Inflammatory macrophage treated with lipopolysaccharide for 4 hours (primary cell): ENCODE results near the gene KNDC1.

Source experiments
- DNase-seq: peaks from one replicate; pipeline ENCODE4 v3.0.0-alpha.2; 2020

KNDC1 gene

DNA sequence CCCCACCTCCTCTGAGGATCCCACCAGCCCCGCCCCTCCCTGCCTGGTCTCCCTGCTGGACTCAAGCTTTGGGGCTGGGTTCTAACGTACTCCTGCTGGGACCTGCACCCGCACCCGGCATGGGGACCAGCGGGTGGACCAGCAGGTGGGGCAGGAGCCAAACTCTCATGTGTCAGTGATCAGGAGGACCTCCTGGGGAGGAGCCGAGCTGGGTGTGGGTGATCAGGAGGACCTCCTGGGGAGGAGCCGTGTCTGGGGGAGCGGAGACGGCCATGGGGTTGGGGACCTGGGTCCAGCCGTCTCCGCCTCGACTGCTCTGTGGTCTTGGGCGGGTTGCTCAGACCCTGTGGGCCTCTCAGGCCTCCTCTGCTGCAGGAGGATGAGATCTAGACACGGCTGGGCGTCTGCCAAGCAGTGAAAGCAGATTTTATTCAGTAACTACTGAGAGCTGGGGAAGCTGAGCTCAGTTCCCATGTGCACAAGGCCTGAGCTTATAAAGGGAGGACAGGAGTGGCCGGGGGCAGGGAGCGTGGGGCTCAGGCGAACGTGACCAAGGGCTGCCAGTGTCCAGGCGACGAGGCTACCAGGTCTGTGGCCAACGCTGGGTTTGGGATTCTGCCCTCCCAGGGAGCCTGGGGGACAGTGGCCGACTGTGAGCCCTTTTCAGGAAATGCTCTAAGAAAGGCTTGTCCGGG, 36.3 kb downstream of the KNDC1 start:
- DNase-seq = no peak

DNA sequence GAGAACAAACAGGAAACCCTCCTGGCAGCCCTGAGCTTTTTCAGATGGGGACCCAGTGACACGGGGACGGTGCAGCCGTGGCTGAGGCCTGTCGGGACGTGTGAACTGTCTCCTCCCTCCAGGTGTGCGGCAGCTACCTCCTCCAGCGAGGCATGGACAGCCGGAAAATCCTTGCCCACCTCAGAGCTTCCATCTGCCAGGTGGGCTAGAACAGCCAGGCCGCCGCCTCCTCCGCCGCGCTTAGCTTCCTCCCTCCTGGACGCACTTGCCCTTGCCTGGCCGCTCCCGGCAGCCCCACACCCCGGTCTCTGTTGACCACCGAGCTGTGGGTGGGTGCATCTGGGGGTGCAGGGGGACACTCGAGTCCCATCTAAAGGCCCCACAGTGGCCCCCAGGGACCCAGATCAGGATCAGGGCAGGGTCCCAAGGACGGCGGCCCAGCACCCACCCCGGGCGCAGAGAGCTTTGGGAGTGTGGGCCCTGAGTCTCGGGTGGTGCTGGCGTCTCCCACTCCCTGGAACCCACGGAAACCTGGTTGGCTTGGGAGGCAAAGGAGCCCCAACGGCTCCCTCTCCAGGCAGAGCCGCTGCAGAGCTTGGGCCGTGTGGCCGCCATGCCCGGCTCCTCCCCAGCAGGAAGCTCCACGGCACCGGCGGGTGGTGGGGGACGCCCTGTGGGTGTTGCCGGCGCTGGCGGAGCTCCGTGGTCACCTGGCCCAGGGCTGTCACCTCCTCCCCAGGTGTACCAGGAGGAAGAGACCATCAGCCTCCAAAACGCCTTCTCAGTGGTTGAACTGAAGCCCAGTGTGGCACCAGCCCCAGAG, 37.1 kb downstream of the KNDC1 start:
- no peak for DNase-seq

DNA sequence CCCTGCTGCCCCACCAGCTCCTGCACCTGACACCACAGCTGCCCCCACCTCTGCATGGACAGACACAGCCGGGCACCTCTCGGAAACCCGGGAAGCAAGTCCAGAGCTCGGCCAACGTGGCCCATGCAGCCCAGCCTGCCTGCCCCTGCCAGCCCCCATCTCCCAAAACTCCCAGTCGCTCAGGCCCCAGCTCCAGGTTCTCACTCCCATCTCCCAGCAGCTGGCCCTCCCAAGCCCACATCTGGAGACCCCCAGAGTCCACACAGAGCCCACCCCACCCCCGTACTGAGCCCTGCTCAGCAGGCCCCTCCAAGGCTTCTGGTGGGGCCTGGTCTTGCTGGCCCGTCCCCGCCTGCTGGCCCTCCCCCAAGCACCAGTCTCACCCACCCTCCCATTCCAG, 37.8 kb downstream of the KNDC1 start:
- no peak for DNase-seq

DNA sequence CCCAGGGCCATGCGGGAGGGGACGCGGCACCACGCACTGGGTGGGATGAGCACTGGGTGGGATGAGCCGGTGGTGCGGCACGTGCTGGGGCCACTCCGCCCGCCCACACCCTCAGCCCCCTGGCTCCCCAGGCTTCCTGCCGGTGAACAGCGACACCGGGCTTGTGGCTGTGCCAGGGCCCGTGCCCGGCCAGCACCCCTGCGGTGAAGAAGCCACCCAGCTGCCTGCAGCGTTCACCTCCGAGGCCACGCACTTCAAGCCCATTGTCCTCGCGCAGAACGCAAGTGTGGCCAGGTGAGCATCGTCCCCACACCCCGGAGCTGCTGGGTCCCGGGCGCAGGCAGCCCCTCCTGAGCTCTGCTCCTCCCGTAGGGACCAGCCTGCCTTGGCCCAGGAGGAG, 38.2 kb downstream of the KNDC1 start:
- no peak for DNase-seq

DNA sequence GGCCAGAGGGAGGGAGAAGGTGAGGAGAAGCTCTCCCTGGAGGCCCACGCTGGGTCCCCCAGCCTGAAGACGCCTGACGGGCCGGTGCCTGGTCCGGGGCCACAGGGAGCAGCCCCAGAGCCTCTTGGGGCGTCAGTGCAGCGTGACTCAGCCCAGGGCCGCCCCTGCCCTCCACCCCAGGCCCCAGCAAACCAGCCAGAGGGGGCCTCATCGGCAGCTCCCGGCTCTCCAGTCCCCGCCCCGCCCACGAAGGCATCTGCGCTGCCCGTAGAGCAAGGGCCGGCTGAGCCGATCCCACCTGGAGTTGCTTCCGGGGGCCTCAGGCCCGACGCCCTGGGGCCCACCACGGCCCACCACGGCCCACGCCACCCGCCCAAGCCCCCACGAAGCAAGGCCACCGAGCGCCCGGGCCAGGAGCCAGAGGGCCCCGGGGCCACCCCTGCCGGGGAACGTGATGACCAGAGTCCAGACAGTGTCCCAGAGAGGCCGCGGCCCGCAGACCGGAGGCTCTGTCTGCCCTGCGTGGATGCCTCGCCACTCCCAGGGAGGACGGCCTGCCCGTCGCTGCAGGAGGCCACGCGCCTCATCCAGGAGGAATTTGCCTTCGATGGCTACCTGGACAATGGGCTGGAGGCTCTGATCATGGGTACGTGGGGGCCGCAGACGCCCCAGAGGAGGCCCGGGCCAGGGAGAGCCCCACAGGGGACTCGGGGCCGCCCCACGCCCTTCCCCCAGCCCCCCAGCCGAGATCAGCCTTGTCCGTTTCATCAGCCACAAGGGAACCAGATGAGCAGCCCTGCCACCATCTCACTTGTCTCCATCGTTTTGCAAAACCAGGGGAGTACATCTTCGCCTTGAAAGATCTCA, 38.8 kb downstream of the KNDC1 start:
- no peak for DNase-seq

DNA sequence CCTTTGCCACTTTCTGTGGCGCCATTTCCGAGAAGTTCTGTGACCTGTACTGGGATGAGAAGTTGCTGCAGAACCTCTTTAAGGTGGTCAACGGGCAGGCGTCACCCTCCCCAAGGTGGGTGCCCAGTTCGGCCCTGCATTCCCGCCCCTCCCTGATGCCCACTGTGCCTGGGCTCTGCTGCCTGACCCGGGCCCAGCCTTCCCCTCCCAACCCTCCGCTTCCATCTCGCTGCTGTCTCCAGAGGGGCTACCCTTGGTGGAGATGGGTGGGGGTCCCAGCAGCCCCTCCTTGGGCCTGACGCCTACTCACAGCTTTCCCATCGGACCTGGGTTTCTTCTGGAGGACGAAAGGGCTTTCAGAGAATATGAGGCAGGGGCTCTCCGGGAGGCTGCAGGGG, 39.5 kb downstream of the KNDC1 start:
- DNase-seq = no peak

DNA sequence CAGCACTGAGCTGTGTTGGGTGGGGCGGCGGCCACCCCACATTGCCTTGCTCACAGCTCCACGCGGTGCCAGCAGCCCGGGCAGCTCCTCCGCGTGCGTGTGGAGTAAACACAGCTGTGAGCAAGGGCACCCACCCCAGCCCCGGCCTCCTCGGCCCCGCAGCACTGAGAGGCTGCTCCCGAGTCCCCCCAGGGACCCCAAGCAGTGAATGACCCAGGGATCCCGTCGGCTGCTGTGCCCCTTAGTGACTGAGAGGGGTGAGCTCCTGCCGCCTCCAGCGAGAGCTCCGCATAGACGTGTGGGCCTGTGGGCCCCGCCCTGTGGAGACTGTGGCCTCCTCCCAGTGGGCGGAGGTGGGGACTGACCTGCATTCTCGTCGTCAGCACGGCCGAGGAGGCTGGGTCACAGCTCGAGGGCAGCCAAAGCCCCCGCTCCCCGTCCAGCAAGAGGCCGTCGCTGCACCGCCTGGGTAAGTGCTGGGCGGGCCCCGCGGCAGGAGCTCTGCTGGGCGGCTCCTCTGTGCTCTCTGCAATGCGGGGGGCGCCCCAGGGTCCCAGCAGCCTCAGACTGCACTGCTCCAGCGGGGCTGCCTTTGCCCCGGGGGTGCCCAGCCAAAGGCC, 40.1 kb downstream of the KNDC1 start:
- no peak for DNase-seq

DNA sequence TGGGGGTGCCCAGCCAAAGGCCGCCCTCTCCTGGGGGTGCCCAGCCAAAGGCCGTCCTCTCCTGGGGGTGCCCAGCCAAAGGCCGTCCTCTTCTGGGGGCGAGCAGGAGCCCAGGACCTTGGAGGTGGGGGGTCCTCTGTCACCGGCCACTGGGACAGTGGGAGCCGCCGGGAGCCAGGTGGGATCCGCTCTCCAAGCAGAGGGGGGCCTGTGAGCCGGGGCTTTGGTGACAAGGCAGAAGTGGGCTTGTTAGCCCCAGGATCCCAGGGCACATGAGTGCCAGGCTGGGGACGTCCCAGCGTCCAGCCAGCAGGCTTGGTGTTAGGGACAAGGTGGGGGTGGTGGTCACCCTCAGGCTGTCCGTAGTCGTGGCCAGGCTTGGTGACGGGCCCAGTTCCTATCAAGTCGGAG, 40.6 kb downstream of the KNDC1 start:
- DNase-seq = no peak

DNA sequence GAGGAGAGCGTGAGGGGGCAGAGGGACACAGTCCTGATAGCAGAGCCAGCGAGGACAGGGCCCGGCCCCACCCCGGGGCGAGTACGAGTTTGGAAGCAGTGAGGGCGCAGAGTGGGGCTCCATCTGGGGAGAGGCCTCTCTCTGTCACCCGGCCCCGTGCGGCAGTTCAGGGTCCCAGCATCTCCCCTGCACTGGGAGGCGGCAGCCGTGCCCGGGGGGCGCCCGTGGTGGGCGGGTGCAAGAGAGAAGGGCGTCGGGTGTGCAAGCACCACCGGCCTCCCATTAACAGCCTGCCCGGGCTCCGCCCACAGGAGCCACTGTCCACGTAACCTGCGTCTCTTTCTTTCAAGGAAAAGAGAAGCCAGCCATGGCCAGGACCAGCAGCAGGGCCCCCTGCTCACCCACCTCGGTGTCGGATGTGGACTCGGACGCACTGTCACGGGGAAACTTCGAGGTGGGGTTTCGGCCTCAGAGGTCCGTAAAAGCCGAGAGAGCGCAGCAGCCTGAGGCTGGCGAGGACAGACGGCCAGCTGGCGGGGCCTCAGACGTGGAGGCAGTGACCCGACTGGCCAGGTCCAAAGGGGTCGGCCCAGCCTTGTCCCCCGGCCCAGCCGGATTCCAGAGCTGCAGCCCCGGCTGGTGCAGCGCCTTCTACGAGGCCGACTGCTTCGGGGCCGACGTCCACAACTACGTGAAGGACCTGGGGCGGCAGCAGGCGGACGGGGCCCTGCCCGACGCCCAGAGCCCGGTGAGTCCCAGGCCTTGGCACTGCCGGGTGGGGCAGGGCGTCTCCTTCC, 41.3 kb downstream of the KNDC1 start:
- DNase-seq = no peak

DNA sequence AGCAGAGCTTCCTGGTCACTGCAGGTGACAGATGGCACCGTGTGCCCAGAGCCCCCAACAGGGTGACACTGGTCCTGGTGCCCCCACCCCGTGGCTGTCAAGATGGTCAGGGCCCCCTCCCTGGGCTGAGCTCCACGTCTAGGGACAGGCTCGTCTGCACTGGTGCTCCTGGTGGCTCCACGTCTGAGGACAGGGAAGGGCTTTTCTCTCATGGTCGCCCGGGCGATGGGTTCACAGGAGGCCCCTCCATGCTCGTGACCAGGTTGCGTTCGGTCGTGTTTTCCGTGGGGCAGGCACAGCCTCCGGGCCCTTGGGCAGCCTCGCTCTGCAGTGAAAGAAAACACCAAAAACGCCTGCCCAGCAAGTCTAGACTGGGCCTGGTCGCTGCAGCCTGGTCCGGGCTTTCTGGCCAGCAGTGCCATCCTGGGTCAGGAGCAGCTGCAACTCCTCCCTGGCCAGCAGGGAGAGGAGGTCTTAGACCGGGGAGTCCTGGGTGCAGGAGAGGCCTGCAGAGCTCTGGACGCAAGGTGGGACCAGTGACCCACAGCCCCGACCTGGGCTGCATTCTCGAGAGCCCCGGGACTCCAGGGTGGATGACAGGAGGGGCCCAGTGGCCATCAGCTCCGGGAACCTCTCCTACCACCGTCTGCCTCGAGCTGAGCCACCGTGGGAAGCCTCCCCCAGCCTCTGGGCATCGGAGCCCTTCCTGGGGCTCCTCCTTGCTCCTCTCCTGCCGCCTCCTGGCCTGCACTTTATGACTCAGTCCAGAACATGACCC, 42.1 kb downstream of the KNDC1 start:
- DNase-seq = no peak

DNA sequence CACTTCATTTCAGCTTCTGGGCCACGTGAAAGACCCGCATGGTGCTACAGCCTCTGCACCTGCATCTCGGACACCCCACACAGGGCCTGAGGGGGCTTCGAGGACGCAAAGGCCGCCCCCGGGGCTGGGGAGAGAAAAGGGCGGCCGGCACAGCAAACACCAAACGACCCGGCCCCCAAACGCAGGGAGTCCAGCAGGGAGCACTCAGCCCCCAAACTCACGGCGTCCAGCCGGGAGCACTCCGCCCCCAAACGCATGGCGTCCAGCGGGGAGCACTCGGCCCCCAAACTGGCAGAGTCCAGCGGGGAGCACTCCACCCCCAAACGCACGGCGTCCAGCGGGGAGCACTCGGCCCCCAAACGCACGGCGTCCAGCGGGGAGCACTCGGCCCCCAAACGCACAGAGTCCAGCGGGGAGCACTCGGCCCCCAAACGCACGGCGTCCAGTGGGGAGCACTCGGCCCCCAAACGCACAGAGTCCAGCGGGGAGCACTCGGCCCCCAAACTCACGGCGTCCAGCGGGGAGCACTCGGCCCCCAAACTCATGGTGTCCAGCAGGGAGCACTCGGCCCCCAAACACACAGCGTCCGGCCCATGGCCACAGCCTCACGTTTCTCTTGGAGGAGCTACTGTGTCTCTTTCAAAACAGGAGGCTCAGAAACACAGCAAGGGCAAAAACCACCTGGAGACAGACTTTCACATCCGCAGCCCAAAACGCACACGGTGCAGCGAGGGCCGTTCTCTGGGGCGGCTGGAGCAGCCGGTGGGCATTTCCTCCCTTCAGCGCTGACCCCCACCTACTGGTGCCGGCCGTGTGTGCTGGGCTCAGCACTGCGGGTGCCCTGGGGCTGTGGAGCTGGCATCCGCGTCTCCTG, 43.0 kb downstream of the KNDC1 start:
- DNase-seq = no peak

DNA sequence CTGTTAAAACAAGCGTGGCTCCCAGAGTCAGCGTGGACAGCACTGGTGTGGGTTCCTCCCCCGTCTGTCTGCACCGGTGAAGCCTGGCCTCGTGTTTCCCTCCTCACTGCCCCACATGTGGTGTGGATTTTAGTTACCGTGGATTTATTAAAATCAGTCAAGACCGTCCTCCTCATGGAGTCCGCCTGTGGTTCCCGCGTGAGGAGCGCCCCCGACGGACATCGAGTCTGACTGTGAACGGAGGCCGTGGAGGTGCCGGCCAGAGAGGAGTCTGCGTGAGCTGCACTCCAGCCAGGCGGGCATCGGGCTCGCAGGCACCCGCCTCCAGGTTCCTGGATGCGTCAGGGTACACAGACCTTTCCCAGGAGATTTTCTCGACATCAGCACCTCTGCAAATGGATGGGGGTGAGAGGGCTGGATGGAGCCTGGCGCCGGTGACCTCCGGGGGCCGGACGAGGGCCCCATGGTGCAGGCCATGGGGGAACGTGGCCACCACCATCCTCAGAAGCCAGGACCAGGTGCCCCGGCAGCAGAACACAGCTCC, 43.7 kb downstream of the KNDC1 start:
- no peak for DNase-seq

DNA sequence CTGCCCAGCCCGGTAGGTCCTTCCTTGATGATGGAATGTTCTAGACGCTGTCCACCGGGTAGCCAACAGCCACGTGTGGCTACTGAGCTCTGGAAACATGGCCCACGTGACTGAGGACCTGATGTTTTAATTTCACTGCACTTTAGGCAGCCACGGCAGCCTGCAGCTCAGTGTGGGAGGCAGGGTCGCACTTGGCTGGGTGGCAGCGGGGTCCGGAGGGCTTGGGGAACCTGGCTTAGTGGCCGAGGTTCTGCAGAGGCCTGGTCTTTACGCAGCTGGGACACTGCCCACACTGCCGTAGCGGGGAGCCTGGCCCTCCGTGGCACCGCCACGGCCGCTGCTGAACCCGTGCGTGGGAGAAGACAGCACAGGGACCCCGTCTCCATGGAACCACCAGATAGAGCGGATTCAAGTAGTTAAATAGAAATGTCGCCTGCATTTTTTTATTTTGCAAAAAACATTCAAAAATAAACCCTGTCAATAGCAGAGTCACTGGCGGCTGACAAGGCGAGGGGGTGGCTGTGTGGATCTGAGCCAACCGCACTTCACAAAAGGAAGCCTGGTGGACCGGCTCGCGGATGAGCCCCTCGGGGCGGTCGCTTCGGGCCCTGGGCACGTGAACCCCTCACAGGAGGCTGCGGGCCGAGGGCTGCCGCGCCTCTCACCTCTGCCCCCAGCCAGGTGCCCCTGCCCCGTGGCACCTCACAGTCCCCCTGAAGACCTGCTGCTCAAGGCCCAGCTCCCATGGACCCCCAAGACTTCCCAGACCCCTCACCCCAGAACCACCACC, 44.4 kb downstream of the KNDC1 start:
- DNase-seq = no peak

DNA sequence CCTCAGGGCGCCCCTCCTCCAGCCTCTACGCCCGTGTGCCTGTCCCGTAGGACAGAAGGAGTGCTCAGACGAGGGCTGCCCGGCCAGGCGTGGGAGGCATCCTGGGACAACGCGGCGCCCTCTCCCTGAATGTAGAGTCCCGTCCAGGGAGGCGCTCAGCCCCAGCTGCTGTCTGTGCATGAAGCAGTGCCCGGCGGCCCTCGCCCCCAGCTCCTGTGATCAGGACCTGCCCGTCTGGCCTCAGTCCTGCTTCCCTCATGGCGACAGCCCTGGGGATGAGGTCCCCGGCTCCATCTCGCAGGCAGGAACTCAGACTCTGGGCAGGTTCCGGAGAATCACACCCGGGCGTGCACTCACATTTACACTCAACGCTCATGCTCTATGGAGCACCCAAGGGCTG, 45.1 kb downstream of the KNDC1 start:
- DNase-seq = no peak

DNA sequence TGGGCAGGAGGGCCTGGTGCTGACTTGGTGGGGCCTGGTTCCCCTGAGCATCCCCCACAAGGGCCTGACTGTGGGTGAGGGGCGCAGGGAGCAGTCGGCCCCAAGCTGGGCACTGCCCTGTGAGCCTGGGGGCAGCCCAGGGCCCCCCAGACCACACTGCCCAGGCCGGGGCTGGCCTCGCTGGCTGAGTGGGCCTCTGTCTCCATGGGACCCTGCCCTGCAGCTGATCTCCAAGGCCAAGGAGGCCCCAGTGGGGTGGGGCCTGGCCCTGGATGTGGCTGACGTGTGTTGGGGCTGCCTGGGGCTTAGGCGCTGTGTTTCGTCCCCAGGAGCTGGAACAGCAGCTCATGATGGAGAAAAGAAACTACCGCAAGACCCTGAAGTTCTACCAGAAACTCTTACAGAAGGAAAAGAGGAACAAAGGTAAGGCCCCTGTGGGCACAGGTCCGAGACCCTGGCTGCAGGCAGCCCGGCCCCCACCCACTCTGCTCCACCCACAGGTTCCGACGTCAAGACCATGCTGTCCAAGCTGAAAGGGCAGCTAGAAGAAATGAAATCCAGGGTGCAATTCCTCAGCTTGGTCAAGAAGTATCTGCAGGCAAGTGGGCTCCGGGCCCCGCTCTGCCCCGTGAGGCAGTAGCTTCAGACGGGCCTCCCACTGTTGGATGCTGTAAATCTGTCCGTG, 46.5 kb downstream of the KNDC1 start:
- no peak for DNase-seq

DNA sequence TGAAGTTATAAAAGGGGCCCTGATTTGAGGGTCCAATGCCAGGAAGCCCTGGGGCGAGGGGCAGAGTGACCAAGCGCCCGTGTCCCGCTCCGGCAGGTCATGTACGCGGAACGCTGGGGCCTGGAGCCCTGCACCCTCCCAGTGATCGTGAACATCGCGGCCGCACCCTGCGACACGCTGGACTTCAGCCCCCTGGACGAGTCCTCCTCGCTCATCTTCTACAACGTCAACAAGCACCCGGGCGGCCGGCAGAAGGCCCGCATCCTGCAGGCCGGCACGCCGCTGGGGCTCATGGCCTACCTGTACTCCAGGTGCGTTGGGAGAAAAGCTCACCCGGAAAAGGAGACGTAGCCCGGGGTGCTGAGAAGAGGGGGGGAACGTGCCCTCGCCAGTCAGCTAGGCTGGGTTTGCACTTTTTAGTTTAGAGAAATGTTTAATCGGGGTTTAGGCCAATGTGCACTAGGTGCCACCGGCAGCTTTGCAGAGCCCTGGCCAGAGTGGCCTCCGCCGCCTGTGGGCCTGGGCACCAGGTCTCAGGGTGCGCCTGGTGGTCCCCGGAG, 47.1 kb downstream of the KNDC1 start:
- DNase-seq = no peak

DNA sequence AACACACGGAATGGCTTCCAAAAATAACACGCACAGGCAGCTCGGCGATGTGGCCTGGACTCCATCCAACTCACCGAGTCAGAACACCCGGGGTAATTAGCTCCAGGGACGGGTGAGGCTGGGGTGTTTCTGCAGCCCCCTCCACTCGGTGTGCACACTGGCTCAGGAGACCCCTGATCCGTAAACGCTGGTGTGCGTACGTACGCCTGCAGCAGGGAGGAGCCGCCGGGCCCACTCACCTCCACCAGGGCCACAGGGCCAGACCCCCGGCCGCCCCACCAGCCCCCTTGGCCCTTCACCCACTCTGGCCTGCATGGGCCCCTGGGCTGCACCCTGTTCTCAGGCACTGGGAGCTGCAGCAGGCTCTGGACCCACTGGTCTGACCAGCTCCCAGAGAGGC, 47.6 kb downstream of the KNDC1 start:
- DNase-seq = no peak

DNA sequence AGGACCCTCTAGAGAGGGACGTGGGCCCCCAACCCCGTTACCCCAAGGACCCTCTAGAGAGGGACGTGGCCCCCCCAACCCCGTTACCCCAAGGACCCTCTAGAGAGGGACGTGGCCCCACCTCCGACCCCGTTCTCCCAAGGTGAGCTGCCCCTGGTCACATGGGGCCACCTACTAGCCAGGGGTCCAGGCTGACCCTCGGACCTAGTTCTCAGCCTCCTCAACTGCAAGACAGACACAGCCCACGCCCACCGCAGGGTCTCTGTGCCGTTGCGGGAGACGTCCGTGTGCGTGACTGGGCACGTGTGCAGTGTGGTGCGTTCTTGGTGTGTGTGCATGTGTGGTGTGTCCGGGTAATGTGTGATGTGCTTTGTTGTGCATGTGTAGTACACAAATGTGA, 48.4 kb downstream of the KNDC1 start:
- DNase-seq = no peak
